ENCODE measurements around the gene ETV1.

GRCh38 chr7:13933536-13933935 is 55.9 kb downstream of the ETV1 start:
- TF ChIP-seq CTCF (IDR thresholded peaks at IDR 0.05) (no peak), EP300 (IDR thresholded peaks at IDR 0.05) (no peak), POLR2A (IDR thresholded peaks at IDR 0.05) (no peak)
